IPS-15b (cell line): ENCODE results near the gene NDUFAF8.

Source experiments
- H3K27me3 ChIP-seq: one replicate; pipeline ENCODE4 v1.6.1; 2013; ENCODE audit warnings: low read length; ENCODE audit not compliant: control insufficient read depth, insufficient read depth
- H3K36me3 ChIP-seq: one replicate; pipeline ENCODE4 v1.6.1; 2013; ENCODE audit warnings: low read length; ENCODE audit not compliant: control insufficient read depth, insufficient read depth
- H3K4me1 ChIP-seq: one replicate; pipeline ENCODE4 v1.6.1; 2013; ENCODE audit warnings: mild to moderate bottlenecking, low read length; ENCODE audit not compliant: control insufficient read depth, insufficient read depth
- H3K4me3 ChIP-seq: one replicate; pipeline ENCODE4 v1.5.1; 2013; ENCODE audit warnings: low read depth, low read length
- H3K9ac ChIP-seq: one replicate; pipeline ENCODE4 v1.6.1; 2013; ENCODE audit warnings: low read depth, mild to moderate bottlenecking, low read length
- H3K9me3 ChIP-seq: one replicate; pipeline ENCODE4 v1.6.1; 2013; ENCODE audit warnings: mild to moderate bottlenecking, low read length; ENCODE audit not compliant: control insufficient read depth, insufficient read depth

The NDUFAF8 gene

GRCh38 chr17:81238815-81239713, at the start of gene NDUFAF8, which contains the start of gene TEPSIN:
NDUFAF8 (plus strand) TSS chr17:81239318; CDS start chr17:81239364, 46 bp downstream.
TEPSIN (minus strand) TSS chr17:81239055; CDS start chr17:81239033, 22 bp downstream.
- H3K4me1 ChIP-seq: peaks cover 5% of the 10 kb centered on the region
- H3K9me3 ChIP-seq: no peaks in the 10 kb centered on the region
- peak within 1 kb of the TSS; percentile 75 for H3K4me3 ChIP-seq
- H3K9ac ChIP-seq: peak within 1 kb of the TSS; percentile 60
- no peaks in the 10 kb centered on the region for H3K27me3 ChIP-seq
- H3K36me3 ChIP-seq: peaks cover 5% of the 10 kb centered on the region

- no peaks in the 10 kb centered on the region for H3K4me1 ChIP-seq
- H3K4me3 ChIP-seq: no peak overlapping the region
- no peak overlapping the region for H3K9ac ChIP-seq
- no peaks in the 10 kb centered on the region for H3K9me3 ChIP-seq
- H3K36me3 ChIP-seq: peaks cover 49% of the 10 kb centered on the region
- H3K27me3 ChIP-seq: no peaks in the 10 kb centered on the region
Observed at GRCh38 chr17:81189670-81190530, 49.2 kb upstream of the NDUFAF8 start.

GRCh38 chr17:81190591-81190990, 48.5 kb upstream of the NDUFAF8 start:
- Histone ChIP-seq H3K9me3 (no peaks in the 10 kb centered on the region), H3K9ac (no peak overlapping the region), H3K4me1 (no peaks in the 10 kb centered on the region), H3K27me3 (no peaks in the 10 kb centered on the region), H3K4me3 (no peak overlapping the region), H3K36me3 (peaks cover 53% of the 10 kb centered on the region)

- no peaks in the 10 kb centered on the region for H3K27me3 ChIP-seq
- no peak overlapping the region for H3K9ac ChIP-seq
- H3K4me1 ChIP-seq: no peaks in the 10 kb centered on the region
- no peaks in the 10 kb centered on the region for H3K9me3 ChIP-seq
- no peak overlapping the region for H3K4me3 ChIP-seq
- peaks cover 57% of the 10 kb centered on the region for H3K36me3 ChIP-seq
Observed at GRCh38 chr17:81191116-81191515, 48.0 kb upstream of the NDUFAF8 start.

GRCh38 chr17:81191646-81192045, 47.5 kb upstream of the NDUFAF8 start:
- Histone ChIP-seq H3K9ac (no peak overlapping the region), H3K4me1 (no peaks in the 10 kb centered on the region), H3K27me3 (no peaks in the 10 kb centered on the region), H3K9me3 (no peaks in the 10 kb centered on the region), H3K36me3 (peaks cover 62% of the 10 kb centered on the region), H3K4me3 (no peak overlapping the region)

- peaks cover 62% of the 10 kb centered on the region for H3K36me3 ChIP-seq
- H3K4me1 ChIP-seq: no peaks in the 10 kb centered on the region
- no peak overlapping the region for H3K4me3 ChIP-seq
- no peaks in the 10 kb centered on the region for H3K9me3 ChIP-seq
- H3K9ac ChIP-seq: no peak overlapping the region
- no peaks in the 10 kb centered on the region for H3K27me3 ChIP-seq
Observed at GRCh38 chr17:81192386-81193050, 46.6 kb upstream of the NDUFAF8 start.

GRCh38 chr17:81193051-81193410, 46.1 kb upstream of the NDUFAF8 start:
- H3K9ac ChIP-seq: no peak overlapping the region
- no peak overlapping the region for H3K4me3 ChIP-seq
- peaks cover 61% of the 10 kb centered on the region for H3K36me3 ChIP-seq
- no peaks in the 10 kb centered on the region for H3K9me3 ChIP-seq
- no peaks in the 10 kb centered on the region for H3K27me3 ChIP-seq
- no peaks in the 10 kb centered on the region for H3K4me1 ChIP-seq

GRCh38 chr17:81193470-81194224, 45.5 kb upstream of the NDUFAF8 start:
- H3K36me3 ChIP-seq: peaks cover 57% of the 10 kb centered on the region
- H3K4me3 ChIP-seq: no peak overlapping the region
- H3K27me3 ChIP-seq: no peaks in the 10 kb centered on the region
- no peak overlapping the region for H3K9ac ChIP-seq
- no peaks in the 10 kb centered on the region for H3K9me3 ChIP-seq
- no peaks in the 10 kb centered on the region for H3K4me1 ChIP-seq

GRCh38 chr17:81194225-81194760, 44.8 kb upstream of the NDUFAF8 start:
- H3K4me3 ChIP-seq: no peak overlapping the region
- no peaks in the 10 kb centered on the region for H3K4me1 ChIP-seq
- no peaks in the 10 kb centered on the region for H3K9me3 ChIP-seq
- no peaks in the 10 kb centered on the region for H3K27me3 ChIP-seq
- no peak overlapping the region for H3K9ac ChIP-seq
- peaks cover 56% of the 10 kb centered on the region for H3K36me3 ChIP-seq

- peaks cover 59% of the 10 kb centered on the region for H3K36me3 ChIP-seq
- no peaks in the 10 kb centered on the region for H3K27me3 ChIP-seq
Observed at GRCh38 chr17:81194941-81195901, 43.9 kb upstream of the NDUFAF8 start.

More at GRCh38 chr17:81194941-81195901, 43.9 kb upstream of the NDUFAF8 start:
- Histone ChIP-seq H3K9ac (no peak overlapping the region), H3K9me3 (no peaks in the 10 kb centered on the region), H3K4me1 (no peaks in the 10 kb centered on the region), H3K4me3 (no peak overlapping the region)
